Fibroblast of mammary gland (primary cell): ENCODE data around the gene MAP3K14.

ENCODE experiments used
- DNase-seq: peaks from one replicate; pipeline ENCODE4 v3.0.0-alpha.2; 2010; ENCODE audit warnings: low read depth
- H3K4me3 ChIP-seq: 2 replicates; pipeline ENCODE4 v1.5.1; 2011; ENCODE audit warnings: low read depth, mild to moderate bottlenecking, low read length, moderate library complexity; ENCODE audit not compliant: control insufficient read depth
- TF ChIP-seq, protein P1 (sequence below): conservative IDR thresholded peaks from 2 replicates; pipeline ENCODE4 v1.5.1; 2011; ENCODE audit warnings: low read depth, low read length, inconsistent platforms; ENCODE audit not compliant: control insufficient read depth, insufficient read depth

Gene MAP3K14

GRCh38 chr17:45227101-45227925, 89.5 kb downstream of the MAP3K14 start:
- peak; percentile 29 for DNase-seq
- TF ChIP-seq, protein P1, sequence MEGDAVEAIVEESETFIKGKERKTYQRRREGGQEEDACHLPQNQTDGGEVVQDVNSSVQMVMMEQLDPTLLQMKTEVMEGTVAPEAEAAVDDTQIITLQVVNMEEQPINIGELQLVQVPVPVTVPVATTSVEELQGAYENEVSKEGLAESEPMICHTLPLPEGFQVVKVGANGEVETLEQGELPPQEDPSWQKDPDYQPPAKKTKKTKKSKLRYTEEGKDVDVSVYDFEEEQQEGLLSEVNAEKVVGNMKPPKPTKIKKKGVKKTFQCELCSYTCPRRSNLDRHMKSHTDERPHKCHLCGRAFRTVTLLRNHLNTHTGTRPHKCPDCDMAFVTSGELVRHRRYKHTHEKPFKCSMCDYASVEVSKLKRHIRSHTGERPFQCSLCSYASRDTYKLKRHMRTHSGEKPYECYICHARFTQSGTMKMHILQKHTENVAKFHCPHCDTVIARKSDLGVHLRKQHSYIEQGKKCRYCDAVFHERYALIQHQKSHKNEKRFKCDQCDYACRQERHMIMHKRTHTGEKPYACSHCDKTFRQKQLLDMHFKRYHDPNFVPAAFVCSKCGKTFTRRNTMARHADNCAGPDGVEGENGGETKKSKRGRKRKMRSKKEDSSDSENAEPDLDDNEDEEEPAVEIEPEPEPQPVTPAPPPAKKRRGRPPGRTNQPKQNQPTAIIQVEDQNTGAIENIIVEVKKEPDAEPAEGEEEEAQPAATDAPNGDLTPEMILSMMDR: no peak
- no peak overlapping the region for H3K4me3 ChIP-seq

DNA sequence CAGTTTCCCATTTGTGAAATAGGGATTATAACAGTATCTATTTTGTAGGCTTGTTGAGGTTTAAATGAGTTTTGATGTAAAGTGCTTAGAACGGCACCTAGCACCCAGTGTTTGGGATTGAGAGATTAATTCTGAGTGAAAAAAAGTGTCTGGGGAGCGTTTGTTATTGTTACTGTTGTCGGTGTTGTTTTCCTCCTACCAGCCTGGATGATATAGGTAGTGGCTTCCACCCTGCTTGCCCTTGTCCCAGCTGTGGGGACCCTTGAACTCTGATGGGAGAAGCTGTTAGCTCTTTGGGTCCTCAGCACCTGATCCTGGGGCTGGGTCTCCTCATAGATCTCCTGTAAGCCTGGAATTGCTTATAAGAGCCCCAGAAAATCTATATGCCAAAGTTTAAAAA, 90.2 kb downstream of the MAP3K14 start:
- TF ChIP-seq, protein P1: no peak
- DNase-seq: no peak
- no peak overlapping the region for H3K4me3 ChIP-seq

- TF ChIP-seq, protein P1: no peak
- H3K4me3 ChIP-seq: no peak overlapping the region
- DNase-seq: no peak
These were observed 90.8 kb downstream of the MAP3K14 start for GRCh38 chr17:45225964-45226530.

DNA sequence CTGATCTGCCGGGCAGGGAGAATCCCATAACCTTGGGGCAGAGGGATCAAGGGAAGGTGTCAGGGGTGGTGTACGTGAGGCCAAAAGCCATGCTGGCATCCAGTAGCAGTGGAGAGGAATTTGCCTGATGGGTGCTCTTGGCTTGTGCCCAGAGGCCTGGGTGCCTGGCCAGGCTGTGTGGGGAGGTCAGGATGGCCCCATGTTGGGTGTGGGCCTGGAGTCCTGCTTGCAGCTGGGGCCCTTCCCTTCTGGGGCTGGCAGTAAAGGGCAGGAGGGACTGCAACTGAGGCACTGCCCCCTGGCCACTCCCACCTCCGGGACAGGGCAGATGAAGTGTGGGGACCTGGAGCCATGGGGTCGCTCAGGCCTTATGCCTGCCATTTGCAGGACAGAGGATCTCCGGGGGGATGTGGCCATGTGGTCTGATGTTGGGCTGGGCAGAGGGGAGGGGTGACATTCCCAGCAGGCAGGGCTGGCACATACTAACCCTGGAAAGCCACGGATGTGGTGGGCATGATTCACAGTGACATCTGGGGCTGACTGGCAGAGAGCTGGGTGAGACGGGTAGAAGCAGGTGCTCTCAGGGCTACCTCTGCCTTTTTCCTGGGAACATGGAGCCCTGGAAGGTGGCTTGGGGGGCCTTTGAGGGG, 91.6 kb downstream of the MAP3K14 start:
- no peak overlapping the region for H3K4me3 ChIP-seq
- TF ChIP-seq, protein P1: no peak
- no peak for DNase-seq

GRCh38 chr17:45224671-45225050, 92.2 kb downstream of the MAP3K14 start:
- no peak overlapping the region for H3K4me3 ChIP-seq
- TF ChIP-seq, protein P1: no peak
- no peak for DNase-seq

GRCh38 chr17:45223539-45224528, 93.0 kb downstream of the MAP3K14 start:
- DNase-seq: no peak
- TF ChIP-seq, protein P1: no peak
- H3K4me3 ChIP-seq: no peak overlapping the region
